ENCODE results near the gene CIAO3.

CIAO3 gene

GRCh38 chr16:720447-720989 lies 20.3 kb downstream of the CIAO3 start:
- peak overlapping the region; percentile 68 to 93 for H3K27ac ChIP-seq
- no peak for TF ChIP-seq CTCF (IDR thresholded peaks at IDR 0.05)
- DNase-seq (ENCODE audit: low spot score), result no peak
- H3K4me3 ChIP-seq, result peak overlapping the region; percentile 95

- peak overlapping the region; percentile 68 to 93 for H3K27ac ChIP-seq
- DNase-seq (ENCODE audit: low spot score), result no peak
- no peak for TF ChIP-seq CTCF (IDR thresholded peaks at IDR 0.05)
- peak overlapping the region; percentile 95 for H3K4me3 ChIP-seq
These were observed 20.9 kb downstream of the CIAO3 start for GRCh38 chr16:719815-720446.

- DNase-seq (ENCODE audit: low spot score), result no peak
- no peak for TF ChIP-seq CTCF (IDR thresholded peaks at IDR 0.05)
- H3K4me3 ChIP-seq, result no peak overlapping the region
- H3K27ac ChIP-seq, result no peak overlapping the region
These were observed 21.9 kb downstream of the CIAO3 start for GRCh38 chr16:718922-719321.

DNA sequence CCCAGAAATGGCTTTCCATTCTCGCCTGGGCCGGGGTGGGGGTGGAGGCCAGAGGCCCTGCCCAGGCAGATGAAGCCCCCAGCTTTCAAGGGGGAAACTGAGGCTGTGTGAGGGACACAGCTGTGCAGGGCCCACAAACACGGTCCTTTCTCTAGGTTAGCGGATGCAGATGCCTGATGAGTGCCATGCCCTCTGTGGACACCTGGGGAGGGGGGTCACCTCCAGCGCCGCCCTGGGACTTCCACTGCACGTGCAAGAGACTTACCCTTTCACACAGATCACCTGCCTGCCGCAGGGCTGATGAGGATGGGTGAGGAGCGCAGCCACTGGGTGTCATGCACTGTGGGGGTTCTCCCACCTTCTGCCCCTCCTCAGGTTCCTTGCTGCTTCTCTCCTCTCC lies 22.4 kb downstream of the CIAO3 start:
- no peak overlapping the region for H3K4me3 ChIP-seq
- no peak overlapping the region for H3K27ac ChIP-seq
- no peak for TF ChIP-seq CTCF (IDR thresholded peaks at IDR 0.05)
- no peak for DNase-seq (ENCODE audit: low spot score)

GRCh38 chr16:717450-718245 lies 23.1 kb downstream of the CIAO3 start:
- TF ChIP-seq CTCF (IDR thresholded peaks at IDR 0.05), result no peak
- H3K4me3 ChIP-seq, result no peak overlapping the region

DNA sequence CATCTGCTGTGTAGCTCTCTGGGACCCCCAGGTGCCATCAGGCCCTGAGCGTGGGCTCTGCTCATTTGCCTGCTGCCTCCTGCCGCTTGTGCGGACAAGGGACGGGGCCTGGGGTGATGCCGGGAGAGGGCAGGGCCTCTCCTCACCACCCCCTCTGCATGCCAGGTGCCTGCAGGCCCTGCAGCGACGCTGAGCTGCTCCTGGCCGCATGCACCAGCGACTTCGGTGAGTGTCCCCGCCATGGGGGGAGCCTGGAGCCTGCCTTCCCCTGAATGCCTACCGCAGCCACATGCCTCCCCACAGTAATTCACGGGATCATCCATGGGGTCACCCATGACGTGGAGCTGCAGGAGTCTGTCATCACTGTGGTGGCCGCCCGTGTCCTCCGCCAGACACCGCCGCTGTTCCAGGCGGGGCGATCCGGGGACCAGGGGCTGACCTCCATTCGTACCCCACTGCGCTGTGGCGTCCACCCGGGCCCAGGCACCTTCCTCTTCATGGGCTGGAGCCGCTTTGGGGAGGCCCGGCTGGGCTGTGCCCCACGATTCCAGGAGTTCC lies 23.9 kb downstream of the CIAO3 start:
- peak overlapping the region; percentile 85 for H3K4me3 ChIP-seq
- no peak for TF ChIP-seq CTCF (IDR thresholded peaks at IDR 0.05)
- no peak overlapping the region for H3K27ac ChIP-seq
- DNase-seq (ENCODE audit: low spot score), result no peak

More at GRCh38 chr16:717450-718245, 23.1 kb downstream of the CIAO3 start:
- no peak for DNase-seq (ENCODE audit: low spot score)
- no peak overlapping the region for H3K27ac ChIP-seq

Data from coronary artery (tissue), 2 donors.